ENCODE results near the gene SF3B2. TPM values are rescaled to one million over a fixed set of nuclear protein-coding genes. Genes with fewer than 3 reads are reported as not detected.
A peak's percentile ranks its signal among the peaks of the same experiment; 100 is the strongest.

SF3B2 gene
- total RNA-seq, 1 donor from 2014 or later, result 181 TPM

DNA sequence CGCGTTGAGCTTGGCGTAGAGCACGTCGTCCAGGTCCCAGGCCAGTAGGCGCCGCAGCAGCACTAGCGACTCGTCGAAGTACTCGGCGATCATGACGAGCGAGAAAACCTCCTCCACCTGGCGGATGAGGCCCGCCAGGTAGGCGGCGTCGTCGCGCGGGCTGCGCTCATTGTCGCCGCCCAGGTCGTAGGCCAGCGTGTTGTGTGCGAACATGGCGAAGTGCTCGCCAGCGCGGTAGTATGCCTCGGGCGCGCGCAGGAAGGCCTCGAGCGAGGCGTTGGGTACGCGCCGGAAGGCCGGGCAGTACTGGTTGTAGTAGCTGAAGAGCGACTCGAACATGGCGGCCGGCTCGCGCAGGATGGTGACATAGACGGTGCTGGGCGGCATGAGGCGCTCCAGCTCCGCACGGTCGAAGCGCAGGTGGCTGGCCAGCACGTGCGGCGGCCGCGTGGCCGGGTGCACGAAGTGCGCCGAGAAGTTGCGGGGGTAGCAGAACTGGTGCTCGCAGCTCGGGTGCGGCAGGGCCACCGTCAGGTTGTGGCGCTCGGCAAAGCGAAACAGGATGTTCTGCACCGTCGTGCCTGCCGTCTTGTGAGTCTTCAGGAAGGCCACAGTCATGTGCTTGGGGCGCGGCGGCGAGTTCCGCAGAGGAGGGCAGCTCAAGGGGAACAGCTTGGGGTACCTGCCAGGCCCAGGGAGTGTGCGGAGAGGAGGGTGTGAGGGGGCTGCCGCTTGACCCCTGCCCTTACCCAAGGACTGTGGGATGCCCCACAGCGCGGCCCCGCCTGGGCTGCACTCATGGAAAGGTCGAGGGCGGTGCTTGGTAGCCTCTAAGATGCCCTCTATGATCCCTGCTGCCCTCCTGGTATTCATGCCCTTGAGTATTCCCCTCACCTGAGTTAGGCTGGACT, 8.9 kb upstream of the SF3B2 start:
- Histone ChIP-seq H3K27me3 (ENCODE audit: control insufficient read depth, insufficient read depth, low read length) (no peaks in the 10 kb centered on the region), H3K36me3 (ENCODE audit: control insufficient read depth, insufficient read depth, low read length) (no peaks in the 10 kb centered on the region), H3K4me3 (ENCODE audit: low read depth, low read length) (no peak overlapping the region)
- no peak for DNase-seq (ENCODE audit: low read depth)
- TF ChIP-seq, protein P1, sequence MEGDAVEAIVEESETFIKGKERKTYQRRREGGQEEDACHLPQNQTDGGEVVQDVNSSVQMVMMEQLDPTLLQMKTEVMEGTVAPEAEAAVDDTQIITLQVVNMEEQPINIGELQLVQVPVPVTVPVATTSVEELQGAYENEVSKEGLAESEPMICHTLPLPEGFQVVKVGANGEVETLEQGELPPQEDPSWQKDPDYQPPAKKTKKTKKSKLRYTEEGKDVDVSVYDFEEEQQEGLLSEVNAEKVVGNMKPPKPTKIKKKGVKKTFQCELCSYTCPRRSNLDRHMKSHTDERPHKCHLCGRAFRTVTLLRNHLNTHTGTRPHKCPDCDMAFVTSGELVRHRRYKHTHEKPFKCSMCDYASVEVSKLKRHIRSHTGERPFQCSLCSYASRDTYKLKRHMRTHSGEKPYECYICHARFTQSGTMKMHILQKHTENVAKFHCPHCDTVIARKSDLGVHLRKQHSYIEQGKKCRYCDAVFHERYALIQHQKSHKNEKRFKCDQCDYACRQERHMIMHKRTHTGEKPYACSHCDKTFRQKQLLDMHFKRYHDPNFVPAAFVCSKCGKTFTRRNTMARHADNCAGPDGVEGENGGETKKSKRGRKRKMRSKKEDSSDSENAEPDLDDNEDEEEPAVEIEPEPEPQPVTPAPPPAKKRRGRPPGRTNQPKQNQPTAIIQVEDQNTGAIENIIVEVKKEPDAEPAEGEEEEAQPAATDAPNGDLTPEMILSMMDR (IDR thresholded peaks at IDR 0.05; ENCODE audit: insufficient read depth, low read length, poor library complexity, severe bottlenecking), result no peak

DNA sequence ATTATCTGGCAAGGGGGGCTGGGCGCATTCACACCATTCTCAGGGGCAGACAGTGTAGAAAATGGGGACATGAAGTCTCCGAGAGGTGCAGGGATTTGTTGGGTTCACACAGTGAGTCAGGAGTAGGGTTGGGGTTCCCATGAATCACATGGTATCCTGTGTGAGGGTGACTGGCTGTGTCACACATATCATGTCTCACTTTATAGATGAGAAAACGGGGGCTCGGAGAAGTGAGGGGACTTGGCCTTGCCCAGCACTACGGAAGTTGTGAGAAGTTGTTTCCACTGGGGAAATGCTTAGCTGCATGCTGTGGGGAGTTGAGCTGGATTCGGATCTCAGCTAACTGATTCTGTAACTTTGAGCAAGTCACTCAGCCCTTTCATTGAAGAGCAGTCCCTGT, 7.4 kb upstream of the SF3B2 start:
- TF ChIP-seq, protein P1 (IDR thresholded peaks at IDR 0.05; ENCODE audit: insufficient read depth, low read length, poor library complexity, severe bottlenecking), result no peak
- no peak for DNase-seq (ENCODE audit: low read depth)
- no peak overlapping the region for H3K4me3 ChIP-seq (ENCODE audit: low read depth, low read length)
- H3K36me3 ChIP-seq (ENCODE audit: control insufficient read depth, insufficient read depth, low read length), result no peaks in the 10 kb centered on the region
- no peaks in the 10 kb centered on the region for H3K27me3 ChIP-seq (ENCODE audit: control insufficient read depth, insufficient read depth, low read length)

- TF ChIP-seq, protein P1 (IDR thresholded peaks at IDR 0.05; ENCODE audit: insufficient read depth, low read length, poor library complexity, severe bottlenecking), result peak; percentile 95
- H3K36me3 ChIP-seq (ENCODE audit: control insufficient read depth, insufficient read depth, low read length), result no peaks in the 10 kb centered on the region
- no peak overlapping the region for H3K4me3 ChIP-seq (ENCODE audit: low read depth, low read length)
- no peaks in the 10 kb centered on the region for H3K27me3 ChIP-seq (ENCODE audit: control insufficient read depth, insufficient read depth, low read length)
- no peak for DNase-seq (ENCODE audit: low read depth)
These were observed 7.0 kb upstream of the SF3B2 start for GRCh38 chr11:66045177-66045639.

GRCh38 chr11:66046901-66047300, 5.3 kb upstream of the SF3B2 start:
- Histone ChIP-seq H3K27me3 (ENCODE audit: control insufficient read depth, insufficient read depth, low read length) (no peaks in the 10 kb centered on the region), H3K4me3 (ENCODE audit: low read depth, low read length) (no peak overlapping the region), H3K36me3 (ENCODE audit: control insufficient read depth, insufficient read depth, low read length) (no peaks in the 10 kb centered on the region)
- DNase-seq (ENCODE audit: low read depth), result no peak
- TF ChIP-seq, protein P1 (IDR thresholded peaks at IDR 0.05; ENCODE audit: insufficient read depth, low read length, poor library complexity, severe bottlenecking), result no peak

- no peak overlapping the region for H3K4me3 ChIP-seq (ENCODE audit: low read depth, low read length)
- no peaks in the 10 kb centered on the region for H3K36me3 ChIP-seq (ENCODE audit: control insufficient read depth, insufficient read depth, low read length)
- H3K27me3 ChIP-seq (ENCODE audit: control insufficient read depth, insufficient read depth, low read length), result no peaks in the 10 kb centered on the region
- no peak for DNase-seq (ENCODE audit: low read depth)
- TF ChIP-seq, protein P1 (IDR thresholded peaks at IDR 0.05; ENCODE audit: insufficient read depth, low read length, poor library complexity, severe bottlenecking), result no peak
These were observed 4.4 kb upstream of the SF3B2 start for GRCh38 chr11:66047541-66048365.

Measured in kidney epithelial cell (primary cell).